HepG2 (cell line): ENCODE data around the gene AGAP1. TPM values are rescaled to one million over a fixed set of nuclear protein-coding genes. Genes with fewer than 3 reads are reported as not detected.

Experiments used
- ARHGAP35 ChIP-seq: sonication (generic); formaldehyde crosslinking; IDR thresholded peaks from 2 replicates; pipeline ENCODE4 v1.9.0; 2022; ENCODE audit warnings: mild to moderate bottlenecking, inconsistent platforms, moderate library complexity, missing genetic modification reagents, borderline replicate concordance
- ATF2 ChIP-seq: sonication (generic); formaldehyde crosslinking; IDR thresholded peaks from 2 replicates; pipeline ENCODE4 v1.4.0; 2020; ENCODE audit warnings: missing genetic modification reagents
- HMGXB4 ChIP-seq, 2 experiments: sonication (generic) in 1 of 2; formaldehyde crosslinking in 1 of 2; IDR thresholded peaks; 2 replicates each; pipeline versions ENCODE4 v1.4.0 to v1.6.1; 2018 to 2020; ENCODE audit warnings: missing genetic modification reagents in 2 of 2, borderline replicate concordance in 1 of 2, low read depth in 1 of 2, mild to moderate bottlenecking in 1 of 2, missing biosample characterization in 1 of 2
- HNF1A ChIP-seq, 2 experiments: sonication (generic) in 1 of 2; formaldehyde crosslinking in 1 of 2; IDR thresholded peaks; 2 replicates each; pipeline versions ENCODE4 v1.4.0 to v1.6.1; 2016 to 2020; ENCODE audit warnings: borderline replicate concordance in 1 of 2, low read depth in 1 of 2, mild to moderate bottlenecking in 1 of 2, missing genetic modification reagents in 1 of 2
- KLF6 ChIP-seq: IDR thresholded peaks from 2 replicates; pipeline ENCODE4 v1.8.0; 2016; ENCODE audit warnings: missing biosample characterization, missing genetic modification reagents
- NFE2 ChIP-seq: sonication (generic); formaldehyde crosslinking; IDR thresholded peaks from 2 replicates; pipeline ENCODE4 v1.4.0; 2020; ENCODE audit warnings: missing genetic modification reagents
- NFIC ChIP-seq: IDR thresholded peaks from 2 replicates; pipeline ENCODE4 v1.6.1; 2012; ENCODE audit warnings: mild to moderate bottlenecking, low read length, inconsistent platforms
- NPAS2 ChIP-seq: sonication (generic); formaldehyde crosslinking; IDR thresholded peaks from 2 replicates; pipeline ENCODE4 v1.8.0; 2022; ENCODE audit warnings: mild to moderate bottlenecking, missing genetic modification reagents, borderline replicate concordance
- RAD51 ChIP-seq: fragments of 450-650 bp; IDR thresholded peaks from 2 replicates; pipeline ENCODE4 v1.6.1; 2016; ENCODE audit warnings: borderline replicate concordance
- RBM39 ChIP-seq: fragments of 200-400 bp; formaldehyde crosslinking; IDR thresholded peaks from one replicate; pipeline ENCODE4 v1.6.1; 2018; ENCODE audit warnings: antibody characterized with exemption, mild to moderate bottlenecking, low read depth, low read length; ENCODE audit not compliant: poor library complexity, severe bottlenecking
- SAP130 ChIP-seq: IDR thresholded peaks from 2 replicates; pipeline ENCODE4 v1.6.1; 2016; ENCODE audit warnings: low read depth
- SOX6 ChIP-seq, 2 experiments: fragments of 450-650 bp in 1 of 2; sonication (generic) in 1 of 2; formaldehyde crosslinking in 1 of 2; IDR thresholded peaks; 2 replicates each; pipeline versions ENCODE4 v1.4.0 to v1.6.1; 2017 to 2020; ENCODE audit warnings: antibody characterized with exemption in 1 of 2, mild to moderate bottlenecking in 1 of 2, missing genetic modification reagents in 1 of 2
- TBP ChIP-seq: sonication (generic); formaldehyde crosslinking; IDR thresholded peaks from 2 replicates; pipeline ENCODE4 v1.5.0; 2020; ENCODE audit warnings: missing genetic modification reagents
- TCF12 ChIP-seq, 2 experiments: fragments of 450-650 bp in 1 of 2; sonication (generic) in 1 of 2; formaldehyde crosslinking in 1 of 2; IDR thresholded peaks; 2 replicates each; pipeline versions ENCODE4 v1.6.1 to v1.8.0; 2017 to 2022; ENCODE audit warnings: antibody characterized with exemption in 1 of 2, mild to moderate bottlenecking in 1 of 2, missing genetic modification reagents in 1 of 2, moderate library complexity in 1 of 2
- TRIM24 ChIP-seq: sonication (generic); formaldehyde crosslinking; IDR thresholded peaks from 2 replicates; pipeline ENCODE4 v1.8.0; 2022; ENCODE audit warnings: mild to moderate bottlenecking, missing genetic modification reagents
- YY1 ChIP-seq: IDR thresholded peaks from 2 replicates; pipeline ENCODE4 v1.6.1; 2011; ENCODE audit warnings: low read length, low read depth, moderate library complexity, mild to moderate bottlenecking; ENCODE audit not compliant: insufficient read depth, insufficient replicate concordance
- ZBTB38 ChIP-seq: sonication (generic); formaldehyde crosslinking; IDR thresholded peaks from 2 replicates; pipeline ENCODE4 v1.5.1; 2020; ENCODE audit warnings: mild to moderate bottlenecking, missing genetic modification reagents
- ZIK1 ChIP-seq: sonication (generic); formaldehyde crosslinking; IDR thresholded peaks from 2 replicates; pipeline ENCODE4 v1.5.0; 2020; ENCODE audit warnings: mild to moderate bottlenecking, low read depth, missing genetic modification reagents, borderline replicate concordance
- ZNF224 ChIP-seq: sonication (generic); formaldehyde crosslinking; IDR thresholded peaks from 2 replicates; pipeline ENCODE4 v1.5.0; 2020; ENCODE audit warnings: mild to moderate bottlenecking, missing genetic modification reagents
- ZNF430 ChIP-seq: sonication (generic); formaldehyde crosslinking; IDR thresholded peaks from 2 replicates; pipeline ENCODE4 v1.9.0; 2021; ENCODE audit warnings: mild to moderate bottlenecking, missing genetic modification reagents
- ZNF776 ChIP-seq: sonication (generic); formaldehyde crosslinking; IDR thresholded peaks from 2 replicates; pipeline ENCODE4 v1.4.0; 2020; ENCODE audit warnings: mild to moderate bottlenecking, missing genetic modification reagents
- ZNF788 ChIP-seq: sonication (generic); formaldehyde crosslinking; IDR thresholded peaks from 2 replicates; pipeline ENCODE4 v1.5.0; 2020; ENCODE audit warnings: mild to moderate bottlenecking, missing genetic modification reagents, borderline replicate concordance
- polyA plus RNA-seq, 8 experiments: library from polyadenylated mRNA; depleted of rRNA in 3 of 8; stranded (reverse) in 7 of 8; unstranded in 1 of 8; fragments of >200 nt; fragmentation: Illumina TruSeq in 4 of 8; extraction: Trizol in 4 of 8; gene quantifications; 2 replicates each; pipeline versions ENCODE4 v1.2.1 to v1.2.3, GENCODE V29; 2011 to 2016; ENCODE audit warnings: low read depth in 4 of 8, missing spikeins in 1 of 8, mixed read lengths in 1 of 8; ENCODE audit not compliant: insufficient read depth in 1 of 8
- total RNA-seq, 5 experiments: library from RNA; depleted of rRNA; stranded (reverse); fragments of >200 nt; fragmentation: Illumina TruSeq; extraction: Trizol; gene quantifications; 2 replicates each; pipeline ENCODE4 v1.2.3, GENCODE V29; 2016; ENCODE audit warnings: low read depth in 1 of 5

Gene AGAP1
- total and polyA plus RNA-seq, 2 of the 13 experiments (the other 11 are each of a cell fraction or from before 2014, with no cell fraction given) = 21.2 to 32.7 TPM

- no peak for TF ChIP-seq HNF1A (IDR thresholded peaks at IDR 0.05; ENCODE audit: low read depth)
- 0 out of 2 replicates have a peak, but pooled peaks have one; percentile 37 for TF ChIP-seq HNF1A (CRISPR knock-in tag; IDR thresholded peaks at IDR 0.05; ENCODE audit: borderline replicate concordance)
- no peak for TF ChIP-seq ZNF224 (CRISPR knock-in tag)
- no peak for TF ChIP-seq TRIM24 (CRISPR knock-in tag)
- TF ChIP-seq NFE2 (CRISPR knock-in tag) = no peak
- TF ChIP-seq ZBTB38 (CRISPR knock-in tag) = peak; percentile 55; the same call in 1 of the 2 replicates
- no peak for TF ChIP-seq NPAS2
- no peak for TF ChIP-seq ARHGAP35 (CRISPR knock-in tag)
- no peak for TF ChIP-seq SOX6 (IDR thresholded peaks at IDR 0.05)
- TF ChIP-seq SOX6 (CRISPR knock-in tag; IDR thresholded peaks at IDR 0.05) = 0 out of 2 replicates have a peak, but pooled peaks have one; percentile 15
- no peak for TF ChIP-seq RAD51
- TF ChIP-seq KLF6 (CRISPR knock-in tag) = no peak
- peak; percentile 28; the same call in 1 of the 2 replicates for TF ChIP-seq ZNF788 (CRISPR knock-in tag)
- no peak for TF ChIP-seq TCF12 (IDR thresholded peaks at IDR 0.05)
- TF ChIP-seq TCF12 (CRISPR knock-in tag; IDR thresholded peaks at IDR 0.05) = no peak
- TF ChIP-seq HMGXB4 (CRISPR knock-in tag; IDR thresholded peaks at IDR 0.05; ENCODE audit: borderline replicate concordance in 1 of 2, low read depth in 1 of 2) = peak in 1 of 2 experiments; percentile 29; a peak in 1 of 4 replicates
- no peak for TF ChIP-seq TBP (CRISPR knock-in tag)
- TF ChIP-seq YY1 = peak; percentile 59
- TF ChIP-seq RBM39 = no peak
- no peak for TF ChIP-seq ZNF776
- no peak for TF ChIP-seq ZNF430 (CRISPR knock-in tag)
- TF ChIP-seq ZIK1 (CRISPR knock-in tag) = no peak
- peak; percentile 32; the same call in 1 of the 2 replicates for TF ChIP-seq SAP130
- TF ChIP-seq ATF2 (CRISPR knock-in tag) = no peak
- TF ChIP-seq NFIC = no peak
Measured at GRCh38 chr2:235669269-235669831, 175.5 kb downstream of the AGAP1 start (continued).
